ENCODE results near the gene SIPA1L3. TPM values are rescaled to one million over a fixed set of nuclear protein-coding genes. Genes with fewer than 3 reads are reported as not detected.

Gene SIPA1L3
- total and polyA plus RNA-seq, 2 of the 13 experiments (the other 11 are each of a cell fraction or from before 2014, with no cell fraction given): 5.5 to 7.7 TPM

- TF ChIP-seq ZC3H4 (CRISPR knock-in tag; IDR thresholded peaks at IDR 0.05; ENCODE audit: borderline replicate concordance) (no peak), MIER3 (CRISPR knock-in tag; IDR thresholded peaks at IDR 0.05; ENCODE audit: borderline replicate concordance) (no peak), ZSCAN12 (CRISPR knock-in tag; IDR thresholded peaks at IDR 0.05) (no peak), ARNTL (CRISPR knock-in tag; IDR thresholded peaks at IDR 0.05) (peak; percentile 27; the same call in 1 of the 2 replicates), ZNF468 (CRISPR knock-in tag; IDR thresholded peaks at IDR 0.05) (no peak), ZNF549 (CRISPR knock-in tag; IDR thresholded peaks at IDR 0.05) (no peak), ETV6 (CRISPR knock-in tag; conservative IDR thresholded peaks at IDR 0.05) (no peak), FOXP1 (IDR thresholded peaks at IDR 0.05) (no peak), FOXP1 (CRISPR knock-in tag; IDR thresholded peaks at IDR 0.05) (peak; percentile 38; the same call in 1 of the 2 replicates), ZFP82 (CRISPR knock-in tag; IDR thresholded peaks at IDR 0.05; ENCODE audit: borderline replicate concordance) (no peak), ZNF281 (CRISPR knock-in tag; IDR thresholded peaks at IDR 0.05; ENCODE audit: borderline replicate concordance) (peak; percentile 95), KLF6 (CRISPR knock-in tag; IDR thresholded peaks at IDR 0.05) (no peak), THAP8 (CRISPR knock-in tag; IDR thresholded peaks at IDR 0.05; ENCODE audit: borderline replicate concordance) (no peak), TFDP1 (CRISPR knock-in tag; IDR thresholded peaks at IDR 0.05; ENCODE audit: borderline replicate concordance) (no peak), TFE3 (CRISPR knock-in tag; IDR thresholded peaks at IDR 0.05) (peak; percentile 20; the same call in 1 of the 2 replicates), SOX5 (CRISPR knock-in tag; IDR thresholded peaks at IDR 0.05; ENCODE audit: borderline replicate concordance) (peak; percentile 47; the same call in 1 of the 2 replicates), FOXO4 (CRISPR knock-in tag; conservative IDR thresholded peaks at IDR 0.05) (no peak), UBTF (CRISPR knock-in tag; IDR thresholded peaks at IDR 0.05) (0 out of 2 replicates have a peak, but pooled peaks have one; percentile 21), ZKSCAN1 (IDR thresholded peaks at IDR 0.05; ENCODE audit: low read length) (peak; percentile 10; the same call in 1 of the 2 replicates), SALL1 (CRISPR knock-in tag; IDR thresholded peaks at IDR 0.05) (peak; percentile 67)
Observed at GRCh38 chr19:38250821-38251563, 344.0 kb downstream of the SIPA1L3 start (continued).
